ENCODE data around the gene IFNL2.
"Not testable (repeated sequence)": the region's sequence is repeated elsewhere in the genome, so short reads cannot be mapped to it uniquely, and the experiment has no call there.

The IFNL2 gene

GRCh38 chr19:39268085-39268484, at the start of gene IFNL2:
TSS of gene IFNL2 (plus strand) at chr19:39268396. CDS start at chr19:39268569, 173 bp downstream.
- DNase-seq; intact Hi-C loops (cut with DNase I): not testable (repeated sequence)

- intact Hi-C loops (cut with DNase I): not testable (repeated sequence)
Measured at GRCh38 chr19:39219108-39219507, 49.1 kb upstream of the IFNL2 start.

GRCh38 chr19:39223703-39224279, 44.4 kb upstream of the IFNL2 start:
- intact Hi-C loops (cut with DNase I): no loop called here
- DNase-seq: peak in 1 of 10 donors; percentile 22

More at GRCh38 chr19:39219108-39219507, 49.1 kb upstream of the IFNL2 start:
- peak in 1 of 10 donors; percentile 6 for DNase-seq

GRCh38 chr19:39224910-39225309, 43.3 kb upstream of the IFNL2 start:
- peak in 1 of 10 donors; percentile 21 for DNase-seq
- intact Hi-C loops (cut with DNase I): no loop called here

- intact Hi-C loops (cut with DNase I): no loop called here
- DNase-seq: peak in 2 of 10 donors; percentile 0 to 18
Measured at GRCh38 chr19:39230096-39230764, 38.0 kb upstream of the IFNL2 start.

- intact Hi-C loops (cut with DNase I): no loop called here
- DNase-seq: peak in 1 of 10 donors; percentile 4
Measured at GRCh38 chr19:39232708-39233107, 35.5 kb upstream of the IFNL2 start.

- intact Hi-C loops (cut with DNase I): no loop called here
- DNase-seq: peak in 1 of 10 donors; percentile 55
Measured at GRCh38 chr19:39236527-39236926, 31.7 kb upstream of the IFNL2 start.

GRCh38 chr19:39237200-39238184, 30.7 kb upstream of the IFNL2 start:
- no peak for DNase-seq
- intact Hi-C loops (cut with DNase I): no loop called here

- intact Hi-C loops (cut with DNase I): no loop called here
- DNase-seq: no peak
Measured at GRCh38 chr19:39238209-39238608, 30.0 kb upstream of the IFNL2 start.

GRCh38 chr19:39238944-39239343, 29.3 kb upstream of the IFNL2 start:
- intact Hi-C loops (cut with DNase I): no loop called here
- DNase-seq: no peak

GRCh38 chr19:39240421-39240820, 27.8 kb upstream of the IFNL2 start:
- intact Hi-C loops (cut with DNase I): no loop called here
- no peak for DNase-seq

GRCh38 chr19:39243741-39244140, 24.5 kb upstream of the IFNL2 start:
- intact Hi-C loops (cut with DNase I): not testable (repeated sequence)
- peak in 1 of 10 donors; percentile 49 for DNase-seq

GRCh38 chr19:39244410-39245100, 23.6 kb upstream of the IFNL2 start, which contains the start of gene IFNL3:
TSS of gene IFNL3 (minus strand) at chr19:39245006. CDS start at chr19:39244967, 39 bp downstream.
- DNase-seq: peak in 1 of 10 donors; percentile 59
- intact Hi-C loops (cut with DNase I): not testable (repeated sequence)

- intact Hi-C loops (cut with DNase I); DNase-seq: not testable (repeated sequence)
Measured at GRCh38 chr19:39245166-39245565, 23.0 kb upstream of the IFNL2 start.

- intact Hi-C loops (cut with DNase I): no loop called here
- peak in 8 of 10 donors; percentile 20 to 92 (median 38) for DNase-seq
Measured at GRCh38 chr19:39246951-39247669, 21.1 kb upstream of the IFNL2 start.

GRCh38 chr19:39247701-39248664, 20.2 kb upstream of the IFNL2 start:
- DNase-seq: peak in 2 of 10 donors; percentile 19 to 84
- intact Hi-C loops (cut with DNase I): no loop called here

GRCh38 chr19:39248806-39249205, 19.4 kb upstream of the IFNL2 start, which contains the start of gene IFNL4:
TSS of gene IFNL4 (minus strand) at chr19:39248856.
- peak in 1 of 10 donors; percentile 49 for DNase-seq
- intact Hi-C loops (cut with DNase I): no loop called here

- intact Hi-C loops (cut with DNase I): no loop called here
- no peak for DNase-seq
Measured at GRCh38 chr19:39251081-39251480, 17.1 kb upstream of the IFNL2 start.

Data from posterior cingulate gyrus (tissue), 11 donors.